ENCODE measurements around the gene IMP3. TPM values are rescaled to one million over a fixed set of nuclear protein-coding genes. Genes with fewer than 3 reads are reported as not detected.

Gene IMP3
- total and polyA plus RNA-seq, 9 of the 15 experiments (the other 6 are each of a cell fraction or from before 2014, with no cell fraction given): 14.5 to 160 (median 74.4) TPM

DNA sequence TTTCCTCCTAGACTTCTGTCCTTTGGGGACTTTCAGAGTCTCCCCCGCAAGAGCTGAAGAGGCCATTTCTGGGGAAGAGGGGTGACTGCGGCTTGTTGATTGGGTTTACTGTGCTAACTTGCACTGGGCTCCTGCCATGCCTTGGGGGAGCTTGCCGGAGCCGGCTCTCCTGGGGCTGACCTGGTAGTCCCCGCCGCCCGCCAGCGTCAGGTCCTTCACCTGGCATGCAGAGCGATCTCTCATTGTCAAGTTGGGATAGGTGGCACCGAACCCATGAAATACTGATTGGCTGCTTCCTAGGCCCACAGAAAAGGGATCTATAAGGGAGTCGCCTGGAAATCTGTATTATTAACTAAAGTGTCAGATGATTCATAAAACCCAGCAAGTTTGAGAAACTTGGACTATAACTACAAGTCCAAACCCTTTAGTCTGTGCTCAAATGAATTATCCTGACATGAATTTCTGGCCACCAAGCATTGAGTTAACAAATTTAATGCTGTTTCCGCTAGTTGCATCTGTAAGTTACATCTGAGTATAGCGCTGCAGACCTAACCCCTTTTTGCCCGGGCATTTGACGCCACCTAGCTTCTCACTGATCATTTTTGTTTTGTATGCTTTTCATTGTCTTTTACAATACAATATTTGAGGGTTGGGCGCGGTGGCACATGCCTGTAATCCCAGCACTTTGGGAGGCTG lies 607 bp upstream of the IMP3 start (continued):
- TF ChIP-seq LCOR (CRISPR knock-in tag; IDR thresholded peaks at IDR 0.05): no peak; the same call in none of the 2 replicates
- no peak for TF ChIP-seq SRF (CRISPR knock-in tag; IDR thresholded peaks at IDR 0.05)
- TF ChIP-seq, protein P1, sequence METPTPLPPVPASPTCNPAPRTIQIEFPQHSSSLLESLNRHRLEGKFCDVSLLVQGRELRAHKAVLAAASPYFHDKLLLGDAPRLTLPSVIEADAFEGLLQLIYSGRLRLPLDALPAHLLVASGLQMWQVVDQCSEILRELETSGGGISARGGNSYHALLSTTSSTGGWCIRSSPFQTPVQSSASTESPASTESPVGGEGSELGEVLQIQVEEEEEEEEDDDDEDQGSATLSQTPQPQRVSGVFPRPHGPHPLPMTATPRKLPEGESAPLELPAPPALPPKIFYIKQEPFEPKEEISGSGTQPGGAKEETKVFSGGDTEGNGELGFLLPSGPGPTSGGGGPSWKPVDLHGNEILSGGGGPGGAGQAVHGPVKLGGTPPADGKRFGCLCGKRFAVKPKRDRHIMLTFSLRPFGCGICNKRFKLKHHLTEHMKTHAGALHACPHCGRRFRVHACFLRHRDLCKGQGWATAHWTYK (CRISPR knock-in tag; IDR thresholded peaks at IDR 0.05): 0 out of 2 replicates have a peak, but pooled peaks have one; percentile 51
- TF ChIP-seq, protein P2, sequence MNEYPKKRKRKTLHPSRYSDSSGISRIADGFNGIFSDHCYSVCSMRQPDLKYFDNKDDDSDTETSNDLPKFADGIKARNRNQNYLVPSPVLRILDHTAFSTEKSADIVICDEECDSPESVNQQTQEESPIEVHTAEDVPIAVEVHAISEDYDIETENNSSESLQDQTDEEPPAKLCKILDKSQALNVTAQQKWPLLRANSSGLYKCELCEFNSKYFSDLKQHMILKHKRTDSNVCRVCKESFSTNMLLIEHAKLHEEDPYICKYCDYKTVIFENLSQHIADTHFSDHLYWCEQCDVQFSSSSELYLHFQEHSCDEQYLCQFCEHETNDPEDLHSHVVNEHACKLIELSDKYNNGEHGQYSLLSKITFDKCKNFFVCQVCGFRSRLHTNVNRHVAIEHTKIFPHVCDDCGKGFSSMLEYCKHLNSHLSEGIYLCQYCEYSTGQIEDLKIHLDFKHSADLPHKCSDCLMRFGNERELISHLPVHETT (CRISPR knock-in tag; conservative IDR thresholded peaks at IDR 0.05 in 1 of 2, IDR thresholded peaks at IDR 0.05 in 1 of 2): no peak; a peak in 1 of 4 replicates
- peak; percentile 78 for TF ChIP-seq SOX6 (IDR thresholded peaks at IDR 0.05)
- TF ChIP-seq MTF1 (CRISPR knock-in tag; IDR thresholded peaks at IDR 0.05; ENCODE audit: borderline replicate concordance): 0 out of 2 replicates have a peak, but pooled peaks have one; percentile 30
- TF ChIP-seq ZNF444 (CRISPR knock-in tag; IDR thresholded peaks at IDR 0.05): 0 out of 2 replicates have a peak, but pooled peaks have one; percentile 16
- TF ChIP-seq, protein P3, sequence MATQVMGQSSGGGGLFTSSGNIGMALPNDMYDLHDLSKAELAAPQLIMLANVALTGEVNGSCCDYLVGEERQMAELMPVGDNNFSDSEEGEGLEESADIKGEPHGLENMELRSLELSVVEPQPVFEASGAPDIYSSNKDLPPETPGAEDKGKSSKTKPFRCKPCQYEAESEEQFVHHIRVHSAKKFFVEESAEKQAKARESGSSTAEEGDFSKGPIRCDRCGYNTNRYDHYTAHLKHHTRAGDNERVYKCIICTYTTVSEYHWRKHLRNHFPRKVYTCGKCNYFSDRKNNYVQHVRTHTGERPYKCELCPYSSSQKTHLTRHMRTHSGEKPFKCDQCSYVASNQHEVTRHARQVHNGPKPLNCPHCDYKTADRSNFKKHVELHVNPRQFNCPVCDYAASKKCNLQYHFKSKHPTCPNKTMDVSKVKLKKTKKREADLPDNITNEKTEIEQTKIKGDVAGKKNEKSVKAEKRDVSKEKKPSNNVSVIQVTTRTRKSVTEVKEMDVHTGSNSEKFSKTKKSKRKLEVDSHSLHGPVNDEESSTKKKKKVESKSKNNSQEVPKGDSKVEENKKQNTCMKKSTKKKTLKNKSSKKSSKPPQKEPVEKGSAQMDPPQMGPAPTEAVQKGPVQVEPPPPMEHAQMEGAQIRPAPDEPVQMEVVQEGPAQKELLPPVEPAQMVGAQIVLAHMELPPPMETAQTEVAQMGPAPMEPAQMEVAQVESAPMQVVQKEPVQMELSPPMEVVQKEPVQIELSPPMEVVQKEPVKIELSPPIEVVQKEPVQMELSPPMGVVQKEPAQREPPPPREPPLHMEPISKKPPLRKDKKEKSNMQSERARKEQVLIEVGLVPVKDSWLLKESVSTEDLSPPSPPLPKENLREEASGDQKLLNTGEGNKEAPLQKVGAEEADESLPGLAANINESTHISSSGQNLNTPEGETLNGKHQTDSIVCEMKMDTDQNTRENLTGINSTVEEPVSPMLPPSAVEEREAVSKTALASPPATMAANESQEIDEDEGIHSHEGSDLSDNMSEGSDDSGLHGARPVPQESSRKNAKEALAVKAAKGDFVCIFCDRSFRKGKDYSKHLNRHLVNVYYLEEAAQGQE (IDR thresholded peaks at IDR 0.05; ENCODE audit: borderline replicate concordance): peak; percentile 58; the same call in 1 of the 2 replicates
- TF ChIP-seq, protein P3 (CRISPR knock-in tag; IDR thresholded peaks at IDR 0.05; ENCODE audit: low read depth): no peak
